HG03432 (cell line): ENCODE results near the gene HOXB4.
A peak's percentile ranks its signal among the peaks of the same experiment; 100 is the strongest.

Experiments used
- ATAC-seq: cut with Tn5 transposase; IDR thresholded peaks from one replicate; pipeline ENCODE4 v1.9.1; 2021; ENCODE audit warnings: mild to moderate bottlenecking, moderate library complexity; ENCODE audit not compliant: unreplicated experiment

The HOXB4 gene

GRCh38 chr17:48549914-48550501, 28.1 kb downstream of the HOXB4 start:
- no peak for ATAC-seq

- no peak for ATAC-seq
These were observed 28.9 kb downstream of the HOXB4 start for GRCh38 chr17:48549281-48549630.

- ATAC-seq: no peak
These were observed 29.4 kb downstream of the HOXB4 start for GRCh38 chr17:48548523-48549280.

- ATAC-seq: no peak
These were observed 30.2 kb downstream of the HOXB4 start for GRCh38 chr17:48547808-48548522.

- no peak for ATAC-seq
These were observed 31.0 kb downstream of the HOXB4 start for GRCh38 chr17:48546924-48547807.

- no peak for ATAC-seq
These were observed 31.8 kb downstream of the HOXB4 start for GRCh38 chr17:48546137-48546923.

- ATAC-seq: no peak
These were observed 32.6 kb downstream of the HOXB4 start for GRCh38 chr17:48545539-48545938.

- no peak for ATAC-seq
These were observed 33.2 kb downstream of the HOXB4 start, which contains the start of gene HOXB2 for GRCh38 chr17:48545022-48545375. TSS of gene HOXB2 (minus strand) at chr17:48545109. CDS start at chr17:48544911, 198 bp downstream.

GRCh38 chr17:48544349-48545021, 33.7 kb downstream of the HOXB4 start:
- ATAC-seq: no peak

GRCh38 chr17:48543854-48544348, 34.2 kb downstream of the HOXB4 start:
- peak; percentile 23 for ATAC-seq

- ATAC-seq: peak; percentile 61
These were observed 34.9 kb downstream of the HOXB4 start for GRCh38 chr17:48543107-48543853.

- no peak for ATAC-seq
These were observed 35.4 kb downstream of the HOXB4 start for GRCh38 chr17:48542698-48543106.

GRCh38 chr17:48542114-48542656, 36.0 kb downstream of the HOXB4 start:
- ATAC-seq: no peak

GRCh38 chr17:48541577-48542113, 36.5 kb downstream of the HOXB4 start:
- no peak for ATAC-seq

GRCh38 chr17:48541036-48541576, 37.0 kb downstream of the HOXB4 start:
- ATAC-seq: no peak

GRCh38 chr17:48540213-48540612, 37.9 kb downstream of the HOXB4 start:
- no peak for ATAC-seq

GRCh38 chr17:48539177-48539576, 39.0 kb downstream of the HOXB4 start:
- ATAC-seq: no peak

GRCh38 chr17:48537316-48537715, 40.8 kb downstream of the HOXB4 start:
- no peak for ATAC-seq
